Ovary (tissue), 9 donors: ENCODE results near the gene RASGRP1. TPM values are rescaled to one million over a fixed set of nuclear protein-coding genes. Genes with fewer than 3 reads are reported as not detected.

Source experiments
- DNase-seq, 5 donors: peaks; one replicate each; pipeline ENCODE4 v3.0.0-alpha.2; 2019 to 2020
- H3K27ac ChIP-seq, 2 donors: fragments of 200-600 bp; one replicate each; pipeline versions ENCODE4 v1.5.1 to v1.8.0; 2019 to 2022
- H3K27me3 ChIP-seq: fragments of 200-600 bp; one replicate; pipeline ENCODE4 v1.8.0; 2022
- H3K36me3 ChIP-seq: fragments of 200-600 bp; sonication (generic); one replicate; pipeline ENCODE4 v1.5.1; 2019
- H3K4me1 ChIP-seq: one replicate; pipeline ENCODE4 v1.8.1; 2013; ENCODE audit warnings: mild to moderate bottlenecking, moderate library complexity; ENCODE audit not compliant: insufficient read depth
- H3K4me3 ChIP-seq: fragments of 200-600 bp; sonication (generic); one replicate; pipeline ENCODE4 v1.5.1; 2017
- H3K9me3 ChIP-seq, 2 donors: fragments of 200-600 bp in 1 of 2; sonication (generic) in 1 of 2; one replicate each; pipeline versions ENCODE4 v1.5.1 to v1.8.1; 2013 to 2019; ENCODE audit warnings: mild to moderate bottlenecking in 1 of 2, moderate library complexity in 1 of 2
- EP300 ChIP-seq: sonication (generic); formaldehyde crosslinking; IDR thresholded peaks from one replicate; pipeline ENCODE4 v1.6.1; 2017; ENCODE audit warnings: antibody characterized with exemption
- POLR2A ChIP-seq: fragments of 450-650 bp; IDR thresholded peaks from one replicate; pipeline ENCODE4 v1.6.1; 2017; ENCODE audit warnings: antibody characterized with exemption, mild to moderate bottlenecking, moderate library complexity
- WGBS, 3 donors: extraction: QIAGEN DNeasy Blood & Tissue Kit in 1 of 3; methylation state at CpG; one replicate each; pipeline versions ENCODE4 v1.1.5 to v1.1.7; 2013 to 2017; 5-methylcytosine and 5-hydroxymethylcytosine counted together
- intact Hi-C, 4 donors: fragments of 100-400 bp; cut with DNase I; formaldehyde crosslinking; loops; one replicate each; pipeline versions ENCODE4 v1.11.0 to v1.15.1; 2022 to 2023
- polyA plus RNA-seq, 2 donors: library from polyadenylated mRNA; stranded (reverse); fragments of 200-250 nt in 1 of 2; fragments of 350-450 nt in 1 of 2; fragmentation: Illumina TruSeq in 1 of 2; extraction: RNeasy Lipid Tissue Mini Kit (QIAGEN cat#74804) in 1 of 2; gene quantifications; one replicate each; pipeline ENCODE4 v1.2.3, GENCODE V29; 2013 to 2014
- total RNA-seq, 7 donors: library from RNA; depleted of rRNA in 2 of 7; stranded (reverse); fragments of >200 nt in 2 of 7; fragmentation: NEBNext Ultra II Directional in 3 of 7; extraction: Animal tissue kit (Norgen Biotek cat#: 25700) in 3 of 7; gene quantifications; one replicate each; pipeline versions ENCODE4 v1.1.0 to v1.2.4, GENCODE V29; 2016 to 2023
- TF ChIP-seq, protein P1 (sequence below), 3 donors: fragments of 450-650 bp in 2 of 3; fragments of 200-600 bp in 1 of 3; IDR thresholded peaks; one replicate each; pipeline versions ENCODE4 v1.5.1 to v1.8.0; 2016 to 2022; ENCODE audit warnings: antibody characterized with exemption in 3 of 3, mild to moderate bottlenecking in 1 of 3
- donor health status: DM: no; HTN: no; CAD: no; lungs with moderate emphysema.
- donor health status: DM: no; HTN: no; CAD: no.
- donor health status: Bipolar disorder and iron deficiency.
- donor health status: DM: yes; HTN: yes; CAD: no.
- donor health status: DM: no; HTN: no; CAD: no.
- donor health status: DM: yes; HTN: yes; CAD: no.

The RASGRP1 gene
- total and polyA plus RNA-seq, 9 donors, result 0.13 to 15.5 (median 1.0) TPM

DNA sequence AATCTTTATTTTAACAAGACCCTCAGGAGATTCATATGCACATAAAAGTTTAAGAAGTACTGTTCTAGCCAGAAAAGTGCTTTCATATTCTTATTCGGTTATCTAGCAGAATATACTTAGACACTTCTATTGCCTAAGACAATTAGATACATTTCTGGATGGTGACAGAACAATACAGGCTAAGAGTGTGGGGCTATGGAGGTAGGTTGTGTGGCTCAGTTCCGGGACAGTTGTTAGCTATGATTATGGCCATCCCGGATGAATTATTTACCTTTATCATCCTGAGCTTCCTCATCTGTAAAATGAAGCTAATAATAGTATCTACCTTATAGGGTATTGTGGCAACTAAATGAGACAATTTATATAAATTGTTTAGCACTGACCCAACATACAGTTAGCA lies 104.1 kb downstream of the RASGRP1 start:
- no peaks in the 10 kb centered on the region for H3K36me3 ChIP-seq
- 88 to 92% (median 89%) methylated on average over 3 of the region's 3 CpGs for WGBS, 3 donors
- no peaks in the 10 kb centered on the region for H3K27me3 ChIP-seq
- TF ChIP-seq EP300 (no peak), POLR2A (no peak)
- TF ChIP-seq, protein P1, sequence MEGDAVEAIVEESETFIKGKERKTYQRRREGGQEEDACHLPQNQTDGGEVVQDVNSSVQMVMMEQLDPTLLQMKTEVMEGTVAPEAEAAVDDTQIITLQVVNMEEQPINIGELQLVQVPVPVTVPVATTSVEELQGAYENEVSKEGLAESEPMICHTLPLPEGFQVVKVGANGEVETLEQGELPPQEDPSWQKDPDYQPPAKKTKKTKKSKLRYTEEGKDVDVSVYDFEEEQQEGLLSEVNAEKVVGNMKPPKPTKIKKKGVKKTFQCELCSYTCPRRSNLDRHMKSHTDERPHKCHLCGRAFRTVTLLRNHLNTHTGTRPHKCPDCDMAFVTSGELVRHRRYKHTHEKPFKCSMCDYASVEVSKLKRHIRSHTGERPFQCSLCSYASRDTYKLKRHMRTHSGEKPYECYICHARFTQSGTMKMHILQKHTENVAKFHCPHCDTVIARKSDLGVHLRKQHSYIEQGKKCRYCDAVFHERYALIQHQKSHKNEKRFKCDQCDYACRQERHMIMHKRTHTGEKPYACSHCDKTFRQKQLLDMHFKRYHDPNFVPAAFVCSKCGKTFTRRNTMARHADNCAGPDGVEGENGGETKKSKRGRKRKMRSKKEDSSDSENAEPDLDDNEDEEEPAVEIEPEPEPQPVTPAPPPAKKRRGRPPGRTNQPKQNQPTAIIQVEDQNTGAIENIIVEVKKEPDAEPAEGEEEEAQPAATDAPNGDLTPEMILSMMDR (IDR thresholded peaks at IDR 0.05), result no peak
- peaks cover 2% of the 10 kb centered on the region for H3K4me1 ChIP-seq
- H3K9me3 ChIP-seq, result no peaks in the 10 kb centered on the region
- no peak for DNase-seq
- no peak overlapping the region for H3K4me3 ChIP-seq
- intact Hi-C loops, result no loop called here
- H3K27ac ChIP-seq, result no peak overlapping the region

DNA sequence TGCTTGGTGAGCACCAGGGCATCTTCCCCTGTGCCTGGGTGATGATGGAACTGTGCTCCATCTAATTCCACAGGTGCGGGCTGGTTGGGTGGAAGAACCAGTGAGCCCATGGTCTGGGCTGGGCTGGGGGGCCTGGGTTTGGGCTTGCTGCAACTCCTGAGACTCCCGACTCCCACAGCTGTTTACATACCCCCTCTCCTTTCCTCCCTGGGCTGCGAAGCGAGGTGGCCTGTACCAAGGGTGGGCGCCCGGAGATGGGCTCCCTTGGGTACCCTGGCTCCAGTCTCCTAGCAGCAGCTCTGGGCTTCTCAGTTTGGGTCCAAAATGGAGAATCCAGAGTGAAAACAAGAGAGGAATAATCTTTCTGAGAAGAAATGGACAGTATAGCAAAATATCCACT lies 105.1 kb downstream of the RASGRP1 start:
- WGBS, 3 donors, result 83 to 96% (median 95%) methylated on average over 6 of the region's 6 CpGs
- H3K27ac ChIP-seq, result no peak overlapping the region
- TF ChIP-seq, protein P1 (IDR thresholded peaks at IDR 0.05), result no peak
- TF ChIP-seq POLR2A (no peak), EP300 (no peak)
- no peaks in the 10 kb centered on the region for H3K9me3 ChIP-seq
- no peak overlapping the region for H3K4me3 ChIP-seq
- H3K27me3 ChIP-seq, result no peaks in the 10 kb centered on the region
- peaks cover 5% of the 10 kb centered on the region for H3K4me1 ChIP-seq
- no peak for DNase-seq
- intact Hi-C loops, result no loop called here
- no peaks in the 10 kb centered on the region for H3K36me3 ChIP-seq

DNA sequence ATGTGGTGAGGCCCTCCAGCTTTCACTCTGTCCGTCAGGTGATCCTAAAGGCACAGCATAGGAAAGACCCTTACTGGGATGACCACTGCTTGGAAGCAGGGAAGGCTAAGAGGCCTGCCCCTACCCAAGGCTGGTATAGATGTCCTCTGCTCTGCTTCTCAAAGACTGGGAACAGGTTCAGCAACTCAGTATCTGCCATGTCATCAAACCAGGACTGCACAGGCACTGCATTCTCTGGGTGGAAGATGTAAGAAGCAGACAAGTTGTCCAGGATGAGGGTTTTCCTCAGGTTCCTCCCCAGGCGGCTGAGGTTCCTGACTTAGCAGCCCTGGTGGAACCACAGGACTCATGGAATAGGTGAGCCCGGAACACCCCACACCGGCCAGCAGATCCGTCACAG lies 106.0 kb downstream of the RASGRP1 start:
- H3K27ac ChIP-seq, result no peak overlapping the region
- WGBS, 3 donors, result 95 to 97% (median 97%) methylated on average over 5 of the region's 5 CpGs
- no peaks in the 10 kb centered on the region for H3K27me3 ChIP-seq
- peaks cover 5% of the 10 kb centered on the region for H3K4me1 ChIP-seq
- DNase-seq, result no peak
- TF ChIP-seq, protein P1 (IDR thresholded peaks at IDR 0.05), result no peak
- TF ChIP-seq EP300, result no peak
- no peak for TF ChIP-seq POLR2A
- no peaks in the 10 kb centered on the region for H3K9me3 ChIP-seq
- intact Hi-C loops, result no loop called here
- H3K36me3 ChIP-seq, result no peaks in the 10 kb centered on the region
- no peak overlapping the region for H3K4me3 ChIP-seq

DNA sequence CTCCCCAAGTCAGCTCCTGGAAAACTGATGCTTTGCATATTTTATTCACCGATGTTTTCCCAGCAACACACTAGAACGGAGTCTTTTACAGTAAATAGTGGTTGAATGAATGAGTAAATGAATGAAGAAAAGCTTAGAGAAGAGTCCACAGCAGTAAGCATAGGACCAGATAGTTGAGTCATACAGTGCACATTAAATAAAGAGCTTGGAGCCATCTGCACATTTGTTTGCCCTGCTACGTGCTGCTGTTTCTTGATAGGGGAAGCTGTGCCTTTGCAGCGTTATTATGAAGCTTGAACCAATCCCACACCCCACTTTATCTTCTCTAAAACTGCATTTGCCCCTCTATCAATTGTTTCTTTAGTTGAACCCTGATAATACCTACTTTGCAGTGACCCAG lies 109.5 kb downstream of the RASGRP1 start:
- Histone ChIP-seq H3K36me3 (no peaks in the 10 kb centered on the region), H3K9me3 (no peaks in the 10 kb centered on the region), H3K27ac (no peak overlapping the region), H3K4me3 (peak overlapping the region; percentile 87), H3K4me1 (peaks cover 3% of the 10 kb centered on the region), H3K27me3 (no peaks in the 10 kb centered on the region)
- no peak for DNase-seq
- TF ChIP-seq, protein P1 (IDR thresholded peaks at IDR 0.05), result no peak
- TF ChIP-seq EP300 (no peak), POLR2A (no peak)
- intact Hi-C loops, result no loop called here
- WGBS, 3 donors, result 4 to 7% (median 6%) methylated on average over 4 of the region's 4 CpGs

DNA sequence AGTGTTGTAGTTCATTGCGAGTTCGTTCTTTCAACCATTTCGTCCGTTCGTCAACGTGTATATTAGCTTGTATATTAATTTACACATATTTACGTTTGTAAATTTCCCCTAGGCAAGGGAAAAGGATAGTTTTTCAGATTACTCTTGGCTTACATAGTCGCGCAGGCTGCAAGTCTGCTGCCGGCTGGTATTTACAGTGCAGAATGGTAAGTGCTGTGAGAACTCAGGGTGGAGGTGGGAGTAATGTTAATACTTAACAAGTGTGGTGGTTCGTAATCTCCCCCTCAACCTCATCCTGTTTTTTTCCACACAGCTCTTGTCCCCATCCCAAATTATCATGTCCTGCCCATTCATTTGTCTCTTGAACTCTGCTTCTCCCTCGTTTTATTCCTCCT lies 109.9 kb downstream of the RASGRP1 start:
- Histone ChIP-seq H3K36me3 (no peaks in the 10 kb centered on the region), H3K9me3 (no peaks in the 10 kb centered on the region), H3K4me3 (peak overlapping the region; percentile 87), H3K27ac (peak overlapping the region; percentile 83 to 94), H3K4me1 (peaks cover 3% of the 10 kb centered on the region), H3K27me3 (no peaks in the 10 kb centered on the region)
- DNase-seq, result no peak
- TF ChIP-seq POLR2A (no peak), EP300 (no peak)
- TF ChIP-seq, protein P1 (IDR thresholded peaks at IDR 0.05), result no peak
- WGBS, 3 donors, result 0% methylated on average over 12 of the region's 12 CpGs
- intact Hi-C loops, result loop anchor here in 1 of 4 donors (5.0 kb wide), 1 partner anchor 1467 kb away; no protein-coding TSS in a partner anchor
